ENCODE data around the gene TMEM245.

TMEM245 gene

DNA sequence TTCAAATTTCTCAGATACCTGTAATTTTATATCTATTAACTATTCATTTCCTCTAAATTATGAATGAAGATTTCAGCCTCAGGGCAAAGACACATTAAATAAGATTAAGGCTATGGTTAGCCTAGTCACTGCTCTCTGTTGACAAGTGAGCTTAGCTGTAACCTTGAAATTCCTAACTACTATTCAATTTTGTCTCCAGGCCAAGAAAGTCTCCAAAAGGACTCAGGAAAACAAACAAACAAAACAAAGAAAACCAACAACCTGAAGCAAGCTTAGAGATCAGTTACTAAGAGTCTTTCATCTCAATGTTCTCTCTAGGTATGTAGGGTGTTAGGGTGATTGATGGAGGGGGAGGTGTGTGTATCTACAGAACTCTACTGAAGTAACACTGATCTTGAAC, 96.9 kb downstream of the TMEM245 start:
- no peak for DNase-seq (ENCODE audit: low spot score)

- no peak for DNase-seq (ENCODE audit: low spot score)
Measured at GRCh38 chr9:109020581-109021511, 98.9 kb downstream of the TMEM245 start.

- no peak for DNase-seq (ENCODE audit: low spot score)
Measured at GRCh38 chr9:109020113-109020512, 99.6 kb downstream of the TMEM245 start.

DNA sequence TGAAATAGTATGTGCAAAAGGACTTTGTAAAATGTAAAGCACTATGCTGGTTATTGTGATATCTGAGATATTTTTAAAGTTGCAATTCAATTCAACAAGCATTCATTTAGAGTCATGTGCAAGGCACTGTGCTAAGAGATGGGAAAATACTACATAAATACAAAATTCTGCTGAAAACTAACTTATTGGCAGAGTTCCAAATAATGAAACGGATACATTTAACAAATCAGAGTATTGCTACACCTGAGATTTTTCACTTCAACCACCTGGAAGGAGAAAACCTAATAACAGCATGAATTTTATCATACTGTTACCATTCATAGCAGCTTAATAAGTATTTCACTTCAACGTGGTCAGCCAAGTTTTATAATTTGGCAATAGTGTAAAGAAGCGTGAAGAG, 100.3 kb downstream of the TMEM245 start:
- no peak for DNase-seq (ENCODE audit: low spot score)

GRCh38 chr9:109017493-109017892, 102.3 kb downstream of the TMEM245 start:
- no peak for DNase-seq (ENCODE audit: low spot score)

DNA sequence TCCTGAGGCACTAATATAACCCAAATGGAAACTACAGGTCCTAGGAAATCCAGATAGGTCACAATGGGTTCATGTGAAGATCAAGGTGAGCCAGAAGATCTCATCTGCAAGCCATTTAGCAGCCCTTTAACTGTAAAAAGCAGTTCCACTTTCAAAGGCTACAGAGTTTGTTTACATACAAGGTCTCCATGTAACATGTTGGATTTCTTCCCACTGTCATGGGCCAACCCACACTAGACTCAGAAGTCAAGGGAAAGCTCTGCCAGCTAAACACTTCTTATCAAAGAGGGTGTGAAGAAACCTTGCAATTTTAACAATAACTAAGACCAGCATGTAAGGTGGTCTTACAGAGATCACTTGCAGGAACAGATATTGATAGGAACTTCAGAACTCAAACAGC, 102.7 kb downstream of the TMEM245 start:
- no peak for DNase-seq (ENCODE audit: low spot score)

DNA sequence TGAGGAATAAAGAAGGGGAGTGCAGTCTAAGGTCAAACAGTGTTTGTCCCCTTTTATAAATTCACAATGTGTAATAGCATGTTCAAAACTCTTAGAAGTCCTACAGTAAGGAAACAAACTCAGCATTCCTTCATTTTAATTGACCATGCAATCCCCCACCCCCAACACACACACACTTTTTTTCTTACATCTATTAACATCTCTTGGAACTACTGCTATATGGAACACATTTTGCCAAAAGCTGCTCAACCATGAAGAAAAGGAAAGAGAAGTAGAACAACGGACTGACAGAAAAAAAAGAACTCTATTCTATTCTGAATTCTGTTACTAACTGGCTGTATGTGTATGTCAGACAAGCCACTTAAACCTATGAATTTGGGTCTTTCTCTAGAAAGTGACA, 103.6 kb downstream of the TMEM245 start:
- DNase-seq (ENCODE audit: low spot score): no peak

DNA sequence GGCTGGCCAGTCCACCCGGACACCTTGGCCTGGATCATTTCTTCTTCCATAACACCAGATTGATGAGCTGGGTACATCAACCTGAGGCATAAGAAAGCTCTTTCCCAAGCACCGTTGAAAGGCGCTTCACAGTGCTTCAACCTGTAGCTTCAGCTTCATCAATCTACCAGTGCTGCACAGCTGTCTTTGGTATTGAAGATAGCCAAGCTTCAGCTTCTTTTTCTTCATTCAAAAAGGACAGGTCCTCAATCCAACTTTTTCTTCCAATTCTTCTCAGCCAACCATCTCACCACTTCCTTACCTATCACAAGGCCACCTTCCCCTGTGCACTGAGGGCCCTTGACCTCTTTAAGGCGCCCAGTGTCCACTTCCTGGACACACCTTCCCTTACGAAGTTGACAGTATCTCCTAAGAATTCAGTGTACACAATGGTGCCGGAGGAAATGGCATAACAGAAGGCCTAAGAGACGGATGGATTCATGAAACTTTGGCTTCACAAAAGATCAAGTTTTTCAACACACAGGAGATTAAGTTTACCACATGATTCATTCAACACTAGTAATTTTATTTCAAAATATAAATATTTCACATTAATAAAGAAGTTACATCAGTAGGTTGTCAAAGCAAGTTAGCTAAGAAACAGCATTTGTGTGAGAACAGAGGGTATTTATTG, 105.0 kb downstream of the TMEM245 start:
- no peak for DNase-seq (ENCODE audit: low spot score)

GRCh38 chr9:109013679-109014607, 105.8 kb downstream of the TMEM245 start:
- peak; percentile 59 for DNase-seq (ENCODE audit: low spot score)

DNA sequence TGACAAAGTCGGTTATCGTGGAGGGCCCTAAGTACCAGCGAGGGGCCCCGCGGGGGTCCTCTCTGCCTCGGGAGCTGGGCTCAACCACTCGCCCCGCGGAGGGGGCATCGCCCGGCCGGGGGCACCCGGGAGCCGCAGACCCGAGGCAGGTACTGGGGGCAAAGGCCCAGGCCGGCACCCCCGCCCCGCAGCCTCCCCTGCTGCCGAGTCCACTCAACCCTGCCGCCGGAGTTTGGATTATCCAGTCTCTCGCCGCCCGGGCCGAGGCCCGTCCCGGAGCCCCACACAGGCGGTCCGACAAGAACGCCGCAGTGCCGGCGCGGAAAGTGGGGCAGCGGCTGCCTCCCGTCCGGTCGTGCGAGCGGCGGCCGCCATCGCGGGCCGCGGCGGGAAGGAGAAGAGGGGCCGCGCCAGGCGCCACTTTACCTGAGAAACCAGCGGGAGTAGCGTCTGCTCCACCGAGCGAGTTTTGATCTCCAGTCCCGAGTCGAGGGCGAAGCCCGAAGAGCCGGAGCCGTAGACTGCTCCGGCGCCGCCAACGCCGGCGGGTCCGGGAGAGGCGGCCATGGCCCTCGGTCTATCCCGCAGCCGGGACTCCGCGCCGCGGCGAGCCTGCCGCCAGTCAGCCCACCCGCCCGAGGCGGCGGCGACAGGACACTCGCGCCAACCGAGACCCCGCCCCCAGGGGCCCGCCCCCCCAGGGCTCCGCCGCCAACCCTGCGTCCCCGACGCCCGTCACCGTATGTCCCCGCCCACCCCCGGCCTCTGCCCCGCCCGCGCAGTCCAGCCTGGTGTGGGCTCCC, 106.7 kb downstream of the TMEM245 start, which contains the start of gene CTNNAL1:
CTNNAL1 (minus strand) TSS at position 624 of the 803 bp plus-strand sequence; CDS start at position 567, 57 bp downstream.
- DNase-seq (ENCODE audit: low spot score): peak; percentile 97

DNA sequence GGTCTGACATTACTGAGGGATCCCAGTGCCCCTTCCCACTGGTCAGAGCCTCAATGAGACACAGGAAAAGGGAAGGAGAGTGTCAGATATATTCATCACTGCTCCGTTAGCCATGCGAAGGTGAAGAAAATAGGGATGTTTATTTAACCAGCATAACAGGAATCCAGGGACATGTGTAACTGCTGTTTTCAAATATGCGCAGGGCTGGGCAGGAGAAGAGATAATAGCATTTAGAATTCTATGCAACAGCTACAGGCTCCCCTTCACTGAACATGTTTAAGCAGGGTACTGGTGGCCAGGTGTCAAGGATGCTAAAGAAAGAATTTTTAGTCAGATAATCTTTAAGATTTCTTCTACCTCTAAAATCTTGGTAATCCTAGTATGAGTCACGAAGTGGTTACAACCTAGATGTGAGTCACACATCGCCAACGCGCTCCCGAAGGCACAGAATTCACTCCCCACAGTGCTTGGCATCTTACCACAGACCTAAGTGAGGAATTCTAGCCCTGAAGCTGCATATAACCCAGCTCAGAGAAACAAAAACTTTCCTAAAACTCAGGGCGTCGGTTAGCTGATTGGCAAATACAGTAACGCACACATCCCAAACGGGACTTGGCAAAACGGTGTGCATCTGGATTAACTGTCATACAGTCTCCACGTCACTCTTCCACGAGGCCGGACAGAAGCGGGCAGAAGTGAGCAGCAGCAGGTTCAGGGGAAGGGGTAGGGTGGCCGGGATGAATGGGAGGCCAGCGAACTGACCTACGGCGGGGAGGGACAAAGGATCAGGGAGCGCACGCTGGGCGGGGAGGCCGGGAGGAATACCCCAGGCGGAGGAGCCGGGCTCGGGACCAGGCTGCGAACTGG, 107.5 kb downstream of the TMEM245 start:
- peak; percentile 90 for DNase-seq (ENCODE audit: low spot score)

GRCh38 chr9:109011231-109011671, 108.5 kb downstream of the TMEM245 start:
- DNase-seq (ENCODE audit: low spot score): peak; percentile 13

DNA sequence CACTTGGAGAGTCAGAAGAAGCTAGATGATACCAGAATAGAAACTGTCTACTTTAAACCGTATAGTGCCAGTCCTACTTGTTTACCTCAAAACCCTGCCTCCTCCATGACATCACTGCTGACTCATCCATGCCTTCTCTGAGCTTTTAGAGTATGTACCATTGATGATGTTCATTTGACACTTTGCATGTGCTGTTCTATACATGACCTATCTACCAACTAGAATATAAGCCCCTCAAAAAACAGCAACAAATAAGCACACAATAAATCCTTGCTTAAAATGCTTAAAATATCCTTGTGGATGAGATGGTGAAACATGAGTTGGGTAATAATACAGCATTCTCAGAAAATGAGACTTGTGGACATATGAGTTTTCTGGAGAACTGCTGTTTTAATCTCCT, 109.0 kb downstream of the TMEM245 start:
- DNase-seq (ENCODE audit: low spot score): peak; percentile 21

- DNase-seq (ENCODE audit: low spot score): no peak
Measured at GRCh38 chr9:109005678-109006077, 114.1 kb downstream of the TMEM245 start.

GRCh38 chr9:109003116-109003515, 116.6 kb downstream of the TMEM245 start:
- DNase-seq (ENCODE audit: low spot score): no peak

- DNase-seq (ENCODE audit: low spot score): no peak
Measured at GRCh38 chr9:109002141-109002540, 117.6 kb downstream of the TMEM245 start.

- peak; percentile 84 for DNase-seq (ENCODE audit: low spot score)
Measured at GRCh38 chr9:109001275-109001676, 118.5 kb downstream of the TMEM245 start.

DNA sequence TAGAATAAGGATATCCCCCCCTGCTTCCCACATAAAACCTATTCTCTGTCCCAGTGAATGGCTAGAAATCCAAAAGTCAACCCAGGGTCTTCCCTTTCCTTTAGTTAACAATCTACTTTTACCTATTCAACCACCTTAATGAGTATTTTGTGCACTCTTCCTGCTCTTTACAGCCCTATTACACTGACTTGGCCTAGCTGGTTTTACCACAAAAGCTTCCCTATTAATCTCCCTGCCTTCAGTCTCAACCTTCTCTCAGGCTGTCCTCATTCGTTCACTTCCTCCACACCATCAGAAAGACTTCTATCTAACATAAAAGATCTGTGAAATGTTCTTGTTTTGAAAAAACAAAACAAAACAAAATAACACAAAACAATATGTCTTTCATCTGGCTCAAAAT, 122.6 kb downstream of the TMEM245 start:
- no peak for DNase-seq (ENCODE audit: low spot score)

GRCh38 chr9:108996643-108997042, 123.1 kb downstream of the TMEM245 start:
- DNase-seq (ENCODE audit: low spot score): no peak

GRCh38 chr9:108994695-108995094, 125.1 kb downstream of the TMEM245 start:
- no peak for DNase-seq (ENCODE audit: low spot score)

All from AG08395 (cell line).